HepG2 (cell line): ENCODE results near the gene PRCP. TPM values are rescaled to one million over a fixed set of nuclear protein-coding genes. Genes with fewer than 3 reads are reported as not detected.
A peak's percentile ranks its signal among the peaks of the same experiment; 100 is the strongest.

Experiments used
- ATAC-seq: fragments of 200-7000 bp; cut with Tn5 transposase; 3 replicates; pipeline ENCODE4 v1.9.1; 2020; ENCODE audit warnings: mild to moderate bottlenecking, moderate library complexity
- BruUV-seq: library from RNA; stranded (reverse); fragments of 400-500 nt; replicated peaks from 2 replicates; lab custom pipeline; 2021; lab: Mats Ljungman, UMichigan
- CTCF ChIA-PET: fragments of 300-600 bp; formaldehyde crosslinking; extraction: SDS; loops from one replicate; lab custom pipeline; 2021; ENCODE audit warnings: low total read pairs, inconsistent platforms, low intra/inter-chr PET ratio; lab: Yijun Ruan, JAX
- POLR2A ChIA-PET: fragments of 350-600 bp; sonication (Branson Sonifier 250); formaldehyde crosslinking; loops from one replicate; lab custom pipeline; 2020; ENCODE audit warnings: antibody characterized with exemption, inconsistent platforms; lab: Yijun Ruan, JAX
- DNase-seq: peaks from one replicate; pipeline ENCODE4 v3.0.0-alpha.2; 2015; ENCODE audit warnings: low spot score
- FAIRE-seq: peaks from 3 replicates; lab custom pipeline; 2011; peaks lifted over from hg19 to GRCh38; lab: Jason Lieb, UNC
- H2AFZ ChIP-seq: one replicate; pipeline ENCODE4 v1.6.1; 2011; ENCODE audit warnings: low read length, inconsistent platforms
- H3K27ac ChIP-seq: fragments of 300-600 bp; 3 replicates; pipeline ENCODE4 v1.8.0; 2011; ENCODE audit warnings: mixed run types, mild to moderate bottlenecking, mixed read lengths, low read length, inconsistent platforms; ENCODE audit not compliant: insufficient read depth; ENCODE audit errors: extremely low read length
- H3K27me3 ChIP-seq, 2 experiments: fragments of 200-600 bp in 1 of 2; 2 replicates in 1 of 2; 3 replicates in 1 of 2; pipeline versions ENCODE4 v1.6.0 to v1.8.0; 2011; ENCODE audit warnings: low read length in 2 of 2, mild to moderate bottlenecking in 2 of 2, moderate library complexity in 2 of 2, inconsistent platforms in 1 of 2; ENCODE audit not compliant: insufficient read depth in 2 of 2, control insufficient read depth in 1 of 2
- H3K36me3 ChIP-seq, 2 experiments: fragments of 200-600 bp in 1 of 2; replicated peaks in 1 of 2; 2 replicates in 1 of 2; 3 replicates in 1 of 2; pipeline versions ENCODE4 v1.5.1 to v1.8.0; 2011; ENCODE audit warnings: low read length in 2 of 2, inconsistent platforms in 1 of 2; ENCODE audit not compliant: insufficient read depth in 2 of 2, control insufficient read depth in 1 of 2
- H3K4me1 ChIP-seq: 2 replicates; pipeline ENCODE4 v1.5.1; 2012; ENCODE audit warnings: low read length, inconsistent platforms; ENCODE audit not compliant: insufficient read depth
- H3K4me2 ChIP-seq: 2 replicates; pipeline ENCODE4 v1.6.0; 2011; ENCODE audit warnings: low read depth, low read length, inconsistent platforms
- H3K4me3 ChIP-seq, 3 experiments: fragments of 200-600 bp in 1 of 3; sonication (generic), shearing (Covaris generic) in 1 of 3; replicated peaks in 1 of 3; 2 replicates each; pipeline ENCODE4 v1.5.1; 2011 to 2016; ENCODE audit warnings: low read length in 3 of 3, inconsistent platforms in 2 of 3, low read depth in 2 of 3, mild to moderate bottlenecking in 2 of 3, control low read depth in 1 of 3, mixed read lengths in 1 of 3; ENCODE audit not compliant: insufficient read depth in 1 of 3
- H3K79me2 ChIP-seq: one replicate; pipeline ENCODE4 v1.6.1; 2011; ENCODE audit warnings: low read length, inconsistent platforms; ENCODE audit not compliant: insufficient read depth
- H3K9ac ChIP-seq: 2 replicates; pipeline ENCODE4 v1.6.0; 2011; ENCODE audit warnings: mild to moderate bottlenecking, low read depth, low read length, inconsistent platforms; ENCODE audit not compliant: insufficient read depth
- H3K9me3 ChIP-seq: 2 replicates; pipeline ENCODE4 v1.5.1; 2012; ENCODE audit warnings: mild to moderate bottlenecking, low read length
- H4K20me1 ChIP-seq: 2 replicates; pipeline ENCODE4 v1.6.0; 2011; ENCODE audit warnings: inconsistent platforms, mild to moderate bottlenecking, low read length, moderate library complexity; ENCODE audit not compliant: insufficient read depth
- AGO1 ChIP-seq: fragments of 200-400 bp; formaldehyde crosslinking; IDR thresholded peaks from 2 replicates; pipeline ENCODE4 v1.6.1; 2017; ENCODE audit warnings: mild to moderate bottlenecking, low read depth, low read length, moderate library complexity; ENCODE audit not compliant: poor library complexity, severe bottlenecking
- AGO2 ChIP-seq: fragments of 200-400 bp; formaldehyde crosslinking; optimal IDR thresholded peaks from 2 replicates; pipeline ENCODE3; 2017; ENCODE audit warnings: mild to moderate bottlenecking, low read depth, low read length, moderate library complexity
- BCL6 ChIP-seq: IDR thresholded peaks from 2 replicates; pipeline ENCODE4 v1.6.1; 2016; ENCODE audit warnings: missing genetic modification reagents, missing compliant biosample characterization
- HMG20A ChIP-seq: IDR thresholded peaks from 2 replicates; pipeline ENCODE4 v1.6.1; 2016; ENCODE audit warnings: borderline replicate concordance
- IRF2 ChIP-seq: IDR thresholded peaks from 2 replicates; pipeline ENCODE4 v1.6.1; 2018; ENCODE audit warnings: missing genetic modification reagents, missing compliant biosample characterization
- MYC ChIP-seq: sonication (generic); formaldehyde crosslinking; IDR thresholded peaks from 2 replicates; pipeline ENCODE4 v1.9.0; 2021; ENCODE audit warnings: missing genetic modification reagents, borderline replicate concordance
- RFXAP ChIP-seq: sonication (generic); formaldehyde crosslinking; IDR thresholded peaks from 2 replicates; pipeline ENCODE4 v1.4.0; 2020; ENCODE audit warnings: missing genetic modification reagents, borderline replicate concordance
- RORA ChIP-seq: sonication (generic); formaldehyde crosslinking; IDR thresholded peaks from 2 replicates; pipeline ENCODE4 v1.5.0; 2020; ENCODE audit warnings: mild to moderate bottlenecking, missing genetic modification reagents, moderate library complexity
- RXRA ChIP-seq: sonication (generic); formaldehyde crosslinking; IDR thresholded peaks from 2 replicates; pipeline ENCODE4 v1.5.1; 2020; ENCODE audit warnings: missing genetic modification reagents
- SALL1 ChIP-seq: sonication (generic); formaldehyde crosslinking; IDR thresholded peaks from 2 replicates; pipeline ENCODE4 v1.8.0; 2022; ENCODE audit warnings: mild to moderate bottlenecking, missing genetic modification reagents
- SMC3 ChIP-seq: IDR thresholded peaks from 2 replicates; pipeline ENCODE4 v1.6.1; 2011; ENCODE audit warnings: low read length, improper control_type of control experiment
- SOX6 ChIP-seq, 2 experiments: fragments of 450-650 bp in 1 of 2; sonication (generic) in 1 of 2; formaldehyde crosslinking in 1 of 2; IDR thresholded peaks; 2 replicates each; pipeline versions ENCODE4 v1.4.0 to v1.6.1; 2017 to 2020; ENCODE audit warnings: antibody characterized with exemption in 1 of 2, mild to moderate bottlenecking in 1 of 2, missing genetic modification reagents in 1 of 2
- THYN1 ChIP-seq: sonication (generic); formaldehyde crosslinking; IDR thresholded peaks from 2 replicates; pipeline ENCODE4 v1.8.1; 2023; ENCODE audit warnings: low read depth, mild to moderate bottlenecking, moderate library complexity, missing genetic modification reagents, borderline replicate concordance
- ZNF20 ChIP-seq: sonication (generic); formaldehyde crosslinking; IDR thresholded peaks from 2 replicates; pipeline ENCODE4 v1.4.0; 2020; ENCODE audit warnings: mild to moderate bottlenecking, moderate library complexity, missing genetic modification reagents
- ZNF709 ChIP-seq: sonication (generic); formaldehyde crosslinking; IDR thresholded peaks from 2 replicates; pipeline ENCODE4 v1.5.0; 2020; ENCODE audit warnings: mild to moderate bottlenecking, missing genetic modification reagents
- ZNF749 ChIP-seq: sonication (generic); formaldehyde crosslinking; IDR thresholded peaks from 2 replicates; pipeline ENCODE4 v1.8.0; 2022; ENCODE audit warnings: mild to moderate bottlenecking, missing genetic modification reagents, moderate library complexity, borderline replicate concordance
- ZNF768 ChIP-seq: sonication (generic); formaldehyde crosslinking; IDR thresholded peaks from 2 replicates; pipeline ENCODE4 v1.4.0; 2020; ENCODE audit warnings: missing genetic modification reagents
- ZNF850 ChIP-seq: sonication (generic); formaldehyde crosslinking; conservative IDR thresholded peaks from 2 replicates; pipeline ENCODE4 v1.9.0; 2021; ENCODE audit warnings: mild to moderate bottlenecking, missing genetic modification reagents
- WGBS: methylation state at CpG from one replicate; pipeline ENCODE4 v1.1.6; 2017; ENCODE audit warnings: low lambda C conversion rate; 5-methylcytosine and 5-hydroxymethylcytosine counted together
- in situ Hi-C: cut with HindIII; loops from 2 replicates; pipeline ENCODE4 v1.10.0; 2017; ENCODE audit warnings: low pct_unique_long_range_greater_than_20kb; ENCODE audit not compliant: extremely low pct_ligation_motif_present
- intact Hi-C: fragments of 100-400 bp; cut with micrococcal nuclease; formaldehyde crosslinking; loops from one replicate; pipeline ENCODE4 v1.10.0; 2022; ENCODE audit not compliant: unreplicated experiment
- polyA plus RNA-seq, 8 experiments: library from polyadenylated mRNA; depleted of rRNA in 3 of 8; stranded (reverse) in 7 of 8; unstranded in 1 of 8; fragments of >200 nt; fragmentation: Illumina TruSeq in 4 of 8; extraction: Trizol in 4 of 8; gene quantifications; 2 replicates each; pipeline versions ENCODE4 v1.2.1 to v1.2.3, GENCODE V29; 2011 to 2016; ENCODE audit warnings: low read depth in 4 of 8, missing spikeins in 1 of 8, mixed read lengths in 1 of 8; ENCODE audit not compliant: insufficient read depth in 1 of 8
- total RNA-seq, 5 experiments: library from RNA; depleted of rRNA; stranded (reverse); fragments of >200 nt; fragmentation: Illumina TruSeq; extraction: Trizol; gene quantifications; 2 replicates each; pipeline ENCODE4 v1.2.3, GENCODE V29; 2016; ENCODE audit warnings: low read depth in 1 of 5
- TF ChIP-seq, protein P1 (sequence below): sonication (generic); formaldehyde crosslinking; IDR thresholded peaks from 2 replicates; pipeline ENCODE4 v1.5.0; 2020; ENCODE audit warnings: missing genetic modification reagents, mild to moderate bottlenecking, borderline replicate concordance
- TF ChIP-seq, protein P2 (sequence below): sonication (generic); formaldehyde crosslinking; IDR thresholded peaks from 2 replicates; pipeline ENCODE4 v1.4.0; 2020; ENCODE audit warnings: missing genetic modification reagents; ENCODE audit errors: not compliant biosample characterization
- TF ChIP-seq, protein P3 (sequence below): sonication (generic); formaldehyde crosslinking; IDR thresholded peaks from 2 replicates; pipeline ENCODE4 v1.4.0; 2020; ENCODE audit warnings: missing genetic modification reagents, mild to moderate bottlenecking, borderline replicate concordance

The PRCP gene
- total and polyA plus RNA-seq, 2 of the 13 experiments (the other 11 are each of a cell fraction or from before 2014, with no cell fraction given): 84.2 to 105 TPM

DNA sequence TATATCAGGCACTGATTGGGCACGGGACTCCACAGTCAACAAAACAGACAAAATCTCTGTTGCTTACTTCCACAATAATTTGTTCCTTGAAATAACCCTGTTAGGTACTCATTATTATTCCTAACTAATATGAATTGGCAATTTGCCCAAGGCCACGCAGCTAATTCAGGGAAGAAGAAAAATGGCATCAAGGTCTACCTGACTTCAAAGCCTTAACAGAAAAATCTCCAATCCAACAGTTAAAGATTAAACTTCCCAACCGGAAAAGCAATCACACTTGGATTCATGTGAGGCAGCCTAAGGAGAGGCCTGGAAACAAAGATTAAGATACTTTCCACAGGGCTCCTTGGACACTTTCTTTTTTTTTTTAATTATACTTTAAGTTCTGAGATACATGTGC is 68.9 kb downstream of the PRCP start:
- DNase-seq: peak; percentile 46
- Histone ChIP-seq H3K4me3 (no peak overlapping the region), H3K9ac (no peak overlapping the region), H3K9me3 (no peaks in the 10 kb centered on the region), H4K20me1 (no peaks in the 10 kb centered on the region), H3K4me2 (no peak overlapping the region; the same call in 1 of the 2 replicates), H3K27me3 (no peaks in the 10 kb centered on the region), H3K36me3 (no peaks in the 10 kb centered on the region), H3K79me2 (no peaks in the 10 kb centered on the region), H2AFZ (no peak overlapping the region), H3K27ac (no peak overlapping the region), H3K4me1 (peaks cover 19% of the 10 kb centered on the region)
- ChIA-PET CTCF (no interaction called here), POLR2A (no interaction called here)
- in situ Hi-C loops (no loop called here), intact Hi-C loops (no loop called here)
- no TSS peak for BruUV-seq
- peak; percentile 58; the same call in 2 of the 3 replicates for ATAC-seq
- WGBS: 38% methylated on average over 3 of the region's 3 CpGs
- FAIRE-seq: no peak
- TF ChIP-seq, protein P1, sequence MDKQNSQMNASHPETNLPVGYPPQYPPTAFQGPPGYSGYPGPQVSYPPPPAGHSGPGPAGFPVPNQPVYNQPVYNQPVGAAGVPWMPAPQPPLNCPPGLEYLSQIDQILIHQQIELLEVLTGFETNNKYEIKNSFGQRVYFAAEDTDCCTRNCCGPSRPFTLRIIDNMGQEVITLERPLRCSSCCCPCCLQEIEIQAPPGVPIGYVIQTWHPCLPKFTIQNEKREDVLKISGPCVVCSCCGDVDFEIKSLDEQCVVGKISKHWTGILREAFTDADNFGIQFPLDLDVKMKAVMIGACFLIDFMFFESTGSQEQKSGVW: no peak
- TF ChIP-seq MYC (CRISPR knock-in tag): no peak
- no peak for TF ChIP-seq AGO1
- no peak for TF ChIP-seq SMC3
- TF ChIP-seq, protein P2, sequence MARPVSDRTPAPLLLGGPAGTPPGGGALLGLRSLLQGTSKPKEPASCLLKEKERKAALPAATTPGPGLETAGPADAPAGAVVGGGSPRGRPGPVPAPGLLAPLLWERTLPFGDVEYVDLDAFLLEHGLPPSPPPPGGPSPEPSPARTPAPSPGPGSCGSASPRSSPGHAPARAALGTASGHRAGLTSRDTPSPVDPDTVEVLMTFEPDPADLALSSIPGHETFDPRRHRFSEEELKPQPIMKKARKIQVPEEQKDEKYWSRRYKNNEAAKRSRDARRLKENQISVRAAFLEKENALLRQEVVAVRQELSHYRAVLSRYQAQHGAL: no peak
- TF ChIP-seq ZNF20 (CRISPR knock-in tag): no peak
- TF ChIP-seq IRF2 (CRISPR knock-in tag): no peak
- no peak for TF ChIP-seq ZNF709 (CRISPR knock-in tag)
- 0 out of 2 replicates have a peak, but pooled peaks have one; percentile 20 for TF ChIP-seq BCL6 (CRISPR knock-in tag)
- TF ChIP-seq AGO2: no peak
- no peak for TF ChIP-seq SOX6 (IDR thresholded peaks at IDR 0.05)
- TF ChIP-seq SOX6 (CRISPR knock-in tag; IDR thresholded peaks at IDR 0.05): peak; percentile 39; the same call in 1 of the 2 replicates
- TF ChIP-seq, protein P3, sequence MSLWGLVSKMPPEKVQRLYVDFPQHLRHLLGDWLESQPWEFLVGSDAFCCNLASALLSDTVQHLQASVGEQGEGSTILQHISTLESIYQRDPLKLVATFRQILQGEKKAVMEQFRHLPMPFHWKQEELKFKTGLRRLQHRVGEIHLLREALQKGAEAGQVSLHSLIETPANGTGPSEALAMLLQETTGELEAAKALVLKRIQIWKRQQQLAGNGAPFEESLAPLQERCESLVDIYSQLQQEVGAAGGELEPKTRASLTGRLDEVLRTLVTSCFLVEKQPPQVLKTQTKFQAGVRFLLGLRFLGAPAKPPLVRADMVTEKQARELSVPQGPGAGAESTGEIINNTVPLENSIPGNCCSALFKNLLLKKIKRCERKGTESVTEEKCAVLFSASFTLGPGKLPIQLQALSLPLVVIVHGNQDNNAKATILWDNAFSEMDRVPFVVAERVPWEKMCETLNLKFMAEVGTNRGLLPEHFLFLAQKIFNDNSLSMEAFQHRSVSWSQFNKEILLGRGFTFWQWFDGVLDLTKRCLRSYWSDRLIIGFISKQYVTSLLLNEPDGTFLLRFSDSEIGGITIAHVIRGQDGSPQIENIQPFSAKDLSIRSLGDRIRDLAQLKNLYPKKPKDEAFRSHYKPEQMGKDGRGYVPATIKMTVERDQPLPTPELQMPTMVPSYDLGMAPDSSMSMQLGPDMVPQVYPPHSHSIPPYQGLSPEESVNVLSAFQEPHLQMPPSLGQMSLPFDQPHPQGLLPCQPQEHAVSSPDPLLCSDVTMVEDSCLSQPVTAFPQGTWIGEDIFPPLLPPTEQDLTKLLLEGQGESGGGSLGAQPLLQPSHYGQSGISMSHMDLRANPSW (CRISPR knock-in tag): no peak
- no peak for TF ChIP-seq RORA (CRISPR knock-in tag)
- TF ChIP-seq RFXAP (CRISPR knock-in tag): no peak
- TF ChIP-seq SALL1 (CRISPR knock-in tag): peak; percentile 21; the same call in 1 of the 2 replicates
- no peak for TF ChIP-seq ZNF850 (CRISPR knock-in tag)
- no peak for TF ChIP-seq THYN1
- TF ChIP-seq HMG20A (CRISPR knock-in tag): no peak; the same call in 1 of the 2 replicates
- TF ChIP-seq ZNF749: no peak
- TF ChIP-seq ZNF768 (CRISPR knock-in tag): no peak
- no peak for TF ChIP-seq RXRA (CRISPR knock-in tag)
